SK-N-MC (cell line): ENCODE data around the gene CDY2B.
"Not testable (repeated sequence)": the region's sequence is repeated elsewhere in the genome, so short reads cannot be mapped to it uniquely, and the experiment has no call there.

Experiments
- EZH2 ChIP-seq: fragments of 200-600 bp; sonication (generic); IDR thresholded peaks from one replicate; pipeline ENCODE4 v1.6.1; 2017; ENCODE audit warnings: antibody characterized with exemption
- POLR2AphosphoS5 ChIP-seq: IDR thresholded peaks from 2 replicates; pipeline ENCODE4 v1.6.1; 2012; ENCODE audit warnings: mild to moderate bottlenecking, low read depth, low read length, borderline replicate concordance

- not testable (repeated sequence) for TF ChIP-seq POLR2AphosphoS5, EZH2
These were observed 8.7 kb downstream of the CDY2B start for GRCh38 chrY:17871194-17871903.
